Hepatocyte (in vitro differentiated cells): ENCODE measurements around the gene RTN4R. TPM values are rescaled to one million over a fixed set of nuclear protein-coding genes. Genes with fewer than 3 reads are reported as not detected.

Experiments used
- DNase-seq: peaks from one replicate; pipeline ENCODE4 v3.0.0-alpha.2; 2016; ENCODE audit warnings: low spot score
- H2AFZ ChIP-seq: fragments of 200-600 bp; sonication (generic); 2 replicates; pipeline ENCODE4 v1.6.0; 2016; ENCODE audit warnings: antibody characterized with exemption, mild to moderate bottlenecking
- H3K27ac ChIP-seq: fragments of 200-600 bp; sonication (generic); 2 replicates; pipeline ENCODE4 v1.5.1; 2016; ENCODE audit warnings: mild to moderate bottlenecking
- H3K27me3 ChIP-seq: fragments of 200-600 bp; sonication (generic); 2 replicates; pipeline ENCODE4 v1.6.1; 2016
- H3K36me3 ChIP-seq: fragments of 200-600 bp; sonication (generic); replicated peaks from 2 replicates; pipeline ENCODE4 v1.5.1; 2016; ENCODE audit warnings: low read depth; ENCODE audit not compliant: insufficient read depth
- H3K4me1 ChIP-seq: fragments of 200-600 bp; sonication (generic); 2 replicates; pipeline ENCODE4 v1.5.1; 2016; ENCODE audit warnings: mild to moderate bottlenecking, moderate library complexity; ENCODE audit not compliant: insufficient read depth
- H3K4me2 ChIP-seq: fragments of 200-600 bp; sonication (generic); 2 replicates; pipeline ENCODE4 v1.6.0; 2016
- H3K4me3 ChIP-seq: fragments of 200-600 bp; sonication (generic); 2 replicates; pipeline ENCODE4 v1.5.1; 2016; ENCODE audit warnings: mild to moderate bottlenecking
- H3K79me2 ChIP-seq: fragments of 200-600 bp; sonication (generic); 2 replicates; pipeline ENCODE4 v1.6.0; 2017; ENCODE audit warnings: mild to moderate bottlenecking
- H3K9me2 ChIP-seq: fragments of 200-600 bp; sonication (generic); replicated peaks from 2 replicates; pipeline ENCODE4 v1.6.0; 2017; ENCODE audit warnings: mild to moderate bottlenecking; ENCODE audit not compliant: insufficient read depth
- H3K9me3 ChIP-seq: fragments of 200-600 bp; sonication (generic); 2 replicates; pipeline ENCODE4 v1.5.1; 2016; ENCODE audit warnings: low read depth, mild to moderate bottlenecking
- H4K20me1 ChIP-seq: fragments of 200-600 bp; sonication (generic); 2 replicates; pipeline ENCODE4 v1.6.0; 2016; ENCODE audit warnings: mild to moderate bottlenecking; ENCODE audit not compliant: insufficient read depth, poor library complexity, severe bottlenecking
- EZH2 ChIP-seq: fragments of 200-600 bp; sonication (generic); IDR thresholded peaks from 2 replicates; pipeline ENCODE4 v1.6.1; 2016; ENCODE audit warnings: antibody characterized with exemption, mild to moderate bottlenecking, borderline replicate concordance
- EZH2phosphoT487 ChIP-seq: fragments of 200-600 bp; sonication (generic); IDR thresholded peaks from one replicate; pipeline ENCODE4 v1.6.1; 2018; ENCODE audit warnings: antibody characterized with exemption, mild to moderate bottlenecking, low read depth, moderate library complexity; ENCODE audit not compliant: unreplicated experiment, severe bottlenecking
- WGBS: methylation state at CpG from one replicate; pipeline ENCODE4 v1.1.6; 2016; ENCODE audit warnings: low lambda C conversion rate; ENCODE audit errors: missing lambda C conversion rate; 5-methylcytosine and 5-hydroxymethylcytosine counted together
- microRNA counts: library from miRNA; unstranded; fragments of <30 nt; microRNA quantifications from one replicate; lab custom pipeline; 2017
- microRNA-seq: library from miRNA; unstranded; fragments of <30 nt; microRNA quantifications from one replicate; pipeline ENCODE4, GENCODE V29; 2017
- polyA plus RNA-seq: library from polyadenylated mRNA; unstranded; fragments of >200 nt; fragmentation: Nextera tagmentation; extraction: Ambion mirVana; gene quantifications from 2 replicates; pipeline ENCODE4 v1.2.1, GENCODE V29; 2016
- small RNA-seq: library from RNA; depleted of rRNA; stranded (forward); fragments of <200 nt; gene quantifications from one replicate; pipeline ENCODE3, GENCODE V24; 2014
- total RNA-seq: library from RNA; depleted of rRNA; stranded (reverse); fragments of >200 nt; gene quantifications from 2 replicates; pipeline ENCODE4 v1.2.3, GENCODE V29; 2014
- TF ChIP-seq, protein P1 (sequence below): fragments of 200-600 bp; sonication (generic); IDR thresholded peaks from 2 replicates; pipeline ENCODE4 v1.5.1; 2016; ENCODE audit warnings: antibody characterized with exemption, mild to moderate bottlenecking; ENCODE audit not compliant: poor library complexity

RTN4R gene
- total and polyA plus RNA-seq, 2 experiments from 2014 or later: 7.9 to 16.9 TPM

DNA sequence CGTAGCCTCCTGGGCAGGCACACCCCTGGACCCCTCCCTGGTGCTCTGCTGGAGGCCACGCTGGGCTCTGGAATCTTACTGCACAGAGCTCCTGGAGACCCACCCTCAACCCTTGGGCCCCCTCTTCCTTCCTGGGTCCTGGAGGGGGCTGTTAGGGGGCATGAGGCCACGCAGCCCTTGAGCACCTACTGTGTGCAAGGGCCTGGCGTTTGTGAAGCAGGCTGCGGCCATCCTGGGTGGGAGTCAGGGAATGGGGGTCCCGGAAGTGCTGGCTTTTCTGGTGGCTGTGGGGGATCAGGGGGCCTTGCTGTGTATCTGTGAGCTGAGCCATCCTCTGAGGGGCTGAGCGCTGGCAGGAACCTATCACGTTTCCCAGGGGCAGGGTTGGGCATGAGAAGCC, 76.3 kb downstream of the RTN4R start:
- no peak for DNase-seq
- Histone ChIP-seq H3K79me2 (no peaks in the 10 kb centered on the region), H3K36me3 (no peaks in the 10 kb centered on the region), H4K20me1 (no peaks in the 10 kb centered on the region), H3K4me3 (no peak overlapping the region), H3K4me2 (no peak overlapping the region), H2AFZ (no peak overlapping the region), H3K4me1 (no peaks in the 10 kb centered on the region), H3K9me2 (no peaks in the 10 kb centered on the region), H3K27me3 (no peaks in the 10 kb centered on the region), H3K9me3 (no peaks in the 10 kb centered on the region), H3K27ac (no peak overlapping the region)
- WGBS: 87% methylated on average over 8 of the region's 8 CpGs
- TF ChIP-seq, protein P1, sequence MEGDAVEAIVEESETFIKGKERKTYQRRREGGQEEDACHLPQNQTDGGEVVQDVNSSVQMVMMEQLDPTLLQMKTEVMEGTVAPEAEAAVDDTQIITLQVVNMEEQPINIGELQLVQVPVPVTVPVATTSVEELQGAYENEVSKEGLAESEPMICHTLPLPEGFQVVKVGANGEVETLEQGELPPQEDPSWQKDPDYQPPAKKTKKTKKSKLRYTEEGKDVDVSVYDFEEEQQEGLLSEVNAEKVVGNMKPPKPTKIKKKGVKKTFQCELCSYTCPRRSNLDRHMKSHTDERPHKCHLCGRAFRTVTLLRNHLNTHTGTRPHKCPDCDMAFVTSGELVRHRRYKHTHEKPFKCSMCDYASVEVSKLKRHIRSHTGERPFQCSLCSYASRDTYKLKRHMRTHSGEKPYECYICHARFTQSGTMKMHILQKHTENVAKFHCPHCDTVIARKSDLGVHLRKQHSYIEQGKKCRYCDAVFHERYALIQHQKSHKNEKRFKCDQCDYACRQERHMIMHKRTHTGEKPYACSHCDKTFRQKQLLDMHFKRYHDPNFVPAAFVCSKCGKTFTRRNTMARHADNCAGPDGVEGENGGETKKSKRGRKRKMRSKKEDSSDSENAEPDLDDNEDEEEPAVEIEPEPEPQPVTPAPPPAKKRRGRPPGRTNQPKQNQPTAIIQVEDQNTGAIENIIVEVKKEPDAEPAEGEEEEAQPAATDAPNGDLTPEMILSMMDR: no peak
- TF ChIP-seq EZH2phosphoT487: no peak
- no peak for TF ChIP-seq EZH2

MicroRNA genes within 50 kb of the gene (microRNA counts, 767-probe panel; counts per million panel counts)
- not detected for microRNA hsa-miR-1286 (lab: Ali Mortazavi, UCI)

Small RNAs within 50 kb of the gene (microRNA-seq; reads per million reads assigned to microRNA genes)
- gene MIR1286: not detected

Small RNAs within 50 kb of the gene (small RNA-seq; reads per million reads assigned to genes)
- 0.34 reads per million, percentile 15 among the genes with 10 or more reads in this experiment for gene MIR1286

Other genes with a start within 250 kb of the RTN4R start
- gene TANGO2, start 247.2 kb downstream of the RTN4R start, total RNA-seq: 21.4 and 26.2 TPM in 2 replicates
- 20.8 and 24.4 TPM in 2 replicates for gene TANGO2, start 247.2 kb downstream of the RTN4R start, polyA plus RNA-seq
- 18.3 and 22.0 TPM in 2 replicates for gene DGCR8, start 188.1 kb downstream of the RTN4R start, total RNA-seq
- gene DGCR8, start 188.1 kb downstream of the RTN4R start, polyA plus RNA-seq: 10.8 and 12.2 TPM in 2 replicates
- 223 and 227 TPM in 2 replicates for gene RANBP1, start 152.2 kb downstream of the RTN4R start, total RNA-seq
- gene RANBP1, start 152.2 kb downstream of the RTN4R start, polyA plus RNA-seq: 189 and 192 TPM in 2 replicates
- gene TRMT2A, start 151.1 kb downstream of the RTN4R start, total RNA-seq: 34.4 and 50.2 TPM in 2 replicates
- gene TRMT2A, start 151.1 kb downstream of the RTN4R start, polyA plus RNA-seq: 65.1 and 78.7 TPM in 2 replicates
- 4.5 and 9.6 TPM in 2 replicates for gene ZDHHC8, start 136.5 kb downstream of the RTN4R start, total RNA-seq
- 65.1 and 72.7 TPM in 2 replicates for gene ZDHHC8, start 136.5 kb downstream of the RTN4R start, polyA plus RNA-seq
- gene CCDC188, start 117.3 kb downstream of the RTN4R start, total RNA-seq: not detected in 2 replicates
- not detected in 2 replicates for gene CCDC188, start 117.3 kb downstream of the RTN4R start, polyA plus RNA-seq
- 49.8 and 55.1 TPM in 2 replicates for gene DGCR6L, start 51.7 kb upstream of the RTN4R start, total RNA-seq
- gene DGCR6L, start 51.7 kb upstream of the RTN4R start, polyA plus RNA-seq: 93.4 and 99.0 TPM in 2 replicates
- gene ZNF74, start 125.8 kb upstream of the RTN4R start, total RNA-seq: 15.6 and 15.7 TPM in 2 replicates
- 11.1 and 17.9 TPM in 2 replicates for gene ZNF74, start 125.8 kb upstream of the RTN4R start, polyA plus RNA-seq
- gene SCARF2, start 169.5 kb upstream of the RTN4R start, total RNA-seq: 14.6 and 19.3 TPM in 2 replicates
- gene SCARF2, start 169.5 kb upstream of the RTN4R start, polyA plus RNA-seq: 35.2 and 39.0 TPM in 2 replicates
- gene KLHL22, start 227.5 kb upstream of the RTN4R start, total RNA-seq: 32.5 and 38.0 TPM in 2 replicates
- gene KLHL22, start 227.5 kb upstream of the RTN4R start, polyA plus RNA-seq: 20.5 and 23.6 TPM in 2 replicates
- gene MED15, start 239.3 kb upstream of the RTN4R start, total RNA-seq: 19.7 and 31.5 TPM in 2 replicates
- 53.1 and 53.2 TPM in 2 replicates for gene MED15, start 239.3 kb upstream of the RTN4R start, polyA plus RNA-seq